OCI-LY3 (cell line): ENCODE results near the gene CLEC4F.

Source experiments
- CTCF ChIP-seq: fragments of 200-600, 300-600 bp; sonication (generic); IDR thresholded peaks from 2 replicates; pipeline ENCODE4 v1.5.1; 2014; ENCODE audit warnings: antibody characterized with exemption, low read length, low read depth
- EZH2phosphoT487 ChIP-seq: fragments of 200-600 bp; shearing (Covaris generic); IDR thresholded peaks from 2 replicates; pipeline ENCODE4 v1.6.1; 2018; ENCODE audit warnings: antibody characterized with exemption, mixed run types, low read depth

DNA sequence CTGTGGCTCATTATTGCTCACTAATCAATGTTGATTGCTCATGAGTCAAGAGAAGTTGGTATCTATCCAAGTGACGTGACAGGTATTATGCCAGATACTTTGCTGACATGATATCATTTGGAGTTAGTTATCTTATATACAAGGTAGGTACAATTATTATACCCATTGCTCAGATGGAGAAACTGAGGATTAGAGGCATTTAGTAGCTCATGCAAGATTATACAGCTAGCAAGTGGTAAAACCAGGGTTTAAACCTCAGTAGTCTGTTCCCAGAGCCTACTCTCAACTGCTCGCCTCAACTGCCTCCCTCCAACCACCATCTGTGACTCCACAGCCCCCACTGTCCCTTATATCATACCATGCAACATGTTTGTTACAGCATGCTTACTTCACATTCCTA is 36.1 kb downstream of the CLEC4F start:
- TF ChIP-seq CTCF (no peak), EZH2phosphoT487 (no peak)
